Pancreas (tissue), 10 donors: ENCODE data around the gene AJAP1. TPM values are rescaled to one million over a fixed set of nuclear protein-coding genes. Genes with fewer than 3 reads are reported as not detected.

Source experiments
- ATAC-seq, 4 donors: fragments of 200-7000 bp; cut with Tn5 transposase; one replicate each; pipeline versions ENCODE4 v1.8.0 to v1.9.1; 2020; ENCODE audit warnings: mild to moderate bottlenecking in 4 of 4, moderate library complexity in 4 of 4
- DNase-seq, 6 donors: peaks; one replicate each; pipeline ENCODE4 v3.0.0-alpha.2; 2020
- FAIRE-seq: peaks from 2 replicates; lab custom pipeline; 2012; peaks lifted over from hg19 to GRCh38; lab: Jason Lieb, UNC
- H3K27ac ChIP-seq, 4 donors: fragments of 200-600 bp; sonication (generic); 1 replicate in 3 of 4; 2 replicates in 1 of 4; pipeline versions ENCODE4 v1.5.0 to v1.8.0; 2020
- H3K27me3 ChIP-seq, 4 donors: fragments of 200-600 bp; one replicate each; pipeline ENCODE4 v1.8.0; 2021
- H3K36me3 ChIP-seq, 3 donors: fragments of 200-600 bp; sonication (generic) in 1 of 3; one replicate each; pipeline versions ENCODE4 v1.5.0 to v1.8.0; 2020 to 2021
- H3K4me1 ChIP-seq, 3 donors: fragments of 200-600 bp; one replicate each; pipeline ENCODE4 v1.8.0; 2021
- H3K4me3 ChIP-seq, 4 donors: fragments of 200-600 bp; sonication (generic) in 2 of 4; one replicate each; pipeline versions ENCODE4 v1.5.0 to v1.8.0; 2020 to 2021
- H3K9me3 ChIP-seq, 4 donors: fragments of 200-600 bp; one replicate each; pipeline ENCODE4 v1.8.0; 2021
- WGBS, 2 donors: extraction: QIAGEN DNeasy Blood & Tissue Kit; methylation state at CpG; one replicate each; pipeline ENCODE4 v1.1.7; 2013; 5-methylcytosine and 5-hydroxymethylcytosine counted together
- intact Hi-C, 3 donors: fragments of 100-400 bp; cut with DNase I; formaldehyde crosslinking; loops; one replicate each; pipeline versions ENCODE4 v1.11.1 to v1.14.2; 2022
- polyA plus RNA-seq, 2 donors: library from polyadenylated mRNA; stranded (reverse); fragments of 200-250 nt; gene quantifications; one replicate each; pipeline ENCODE4 v1.2.3, GENCODE V29; 2013
- total RNA-seq, 6 donors: library from RNA; stranded (reverse); fragmentation: NEBNext Ultra II Directional in 4 of 6; extraction: Animal tissue kit (Norgen Biotek cat#: 25700) in 4 of 6; gene quantifications; one replicate each; pipeline versions ENCODE4 v1.2.1 to v1.2.4, GENCODE V29; 2021 to 2023
- TF ChIP-seq, protein P1 (sequence below), 4 donors: fragments of 200-600 bp; sonication (generic) in 3 of 4; IDR thresholded peaks; one replicate each; pipeline versions ENCODE4 v1.5.0 to v1.8.0; 2021; ENCODE audit warnings: antibody characterized with exemption in 4 of 4
- donor health status: healthy with polysubstance abuse.
- donor health status: DM: no; HTN: no; CAD: no; lungs with moderate emphysema.
- donor health status: DM: no; HTN: no; CAD: no.
- donor health status: control.
- donor health status: control.
- donor health status: Bipolar disorder and iron deficiency.
- donor health status: DM: yes; HTN: yes; CAD: no.
- donor health status: DM: no; HTN: no; CAD: no.
- donor health status: DM: no; HTN: no; CAD: no.
- donor health status: DM: yes; HTN: yes; CAD: no.

AJAP1 gene
- total and polyA plus RNA-seq, 8 donors, result 0.38 to 4.3 (median 2.2) TPM

DNA sequence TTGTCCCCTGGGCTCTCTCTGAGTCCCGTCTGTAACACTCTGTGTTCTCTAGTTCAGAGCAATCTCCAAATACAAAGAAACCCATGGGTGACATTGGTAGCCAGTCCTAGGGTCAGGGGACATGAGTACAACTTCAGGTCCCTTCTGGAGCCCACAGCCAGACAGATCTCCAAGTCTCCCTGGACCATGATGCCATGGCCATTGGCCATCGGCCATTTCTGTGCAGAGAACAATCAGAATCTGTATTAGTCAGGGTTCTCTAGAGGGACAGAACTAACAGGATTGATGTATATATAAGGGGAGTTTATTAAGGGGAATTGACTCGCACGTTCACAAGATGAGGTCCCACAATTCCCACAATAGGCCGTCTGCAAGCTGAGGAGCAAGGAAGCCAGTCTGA is 106.9 kb downstream of the AJAP1 start:
- H3K36me3 ChIP-seq, result no peaks in the 10 kb centered on the region
- intact Hi-C loops, result no loop called here
- no peak for ATAC-seq
- no peak overlapping the region for H3K27ac ChIP-seq
- no peak overlapping the region for H3K4me3 ChIP-seq
- no peaks in the 10 kb centered on the region for H3K9me3 ChIP-seq
- no peak for FAIRE-seq
- TF ChIP-seq, protein P1, sequence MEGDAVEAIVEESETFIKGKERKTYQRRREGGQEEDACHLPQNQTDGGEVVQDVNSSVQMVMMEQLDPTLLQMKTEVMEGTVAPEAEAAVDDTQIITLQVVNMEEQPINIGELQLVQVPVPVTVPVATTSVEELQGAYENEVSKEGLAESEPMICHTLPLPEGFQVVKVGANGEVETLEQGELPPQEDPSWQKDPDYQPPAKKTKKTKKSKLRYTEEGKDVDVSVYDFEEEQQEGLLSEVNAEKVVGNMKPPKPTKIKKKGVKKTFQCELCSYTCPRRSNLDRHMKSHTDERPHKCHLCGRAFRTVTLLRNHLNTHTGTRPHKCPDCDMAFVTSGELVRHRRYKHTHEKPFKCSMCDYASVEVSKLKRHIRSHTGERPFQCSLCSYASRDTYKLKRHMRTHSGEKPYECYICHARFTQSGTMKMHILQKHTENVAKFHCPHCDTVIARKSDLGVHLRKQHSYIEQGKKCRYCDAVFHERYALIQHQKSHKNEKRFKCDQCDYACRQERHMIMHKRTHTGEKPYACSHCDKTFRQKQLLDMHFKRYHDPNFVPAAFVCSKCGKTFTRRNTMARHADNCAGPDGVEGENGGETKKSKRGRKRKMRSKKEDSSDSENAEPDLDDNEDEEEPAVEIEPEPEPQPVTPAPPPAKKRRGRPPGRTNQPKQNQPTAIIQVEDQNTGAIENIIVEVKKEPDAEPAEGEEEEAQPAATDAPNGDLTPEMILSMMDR (IDR thresholded peaks at IDR 0.05), result no peak
- WGBS, 2 donors, result 69 to 76% methylated on average over 5 of the region's 5 CpGs
- no peaks in the 10 kb centered on the region for H3K27me3 ChIP-seq
- no peaks in the 10 kb centered on the region for H3K4me1 ChIP-seq
- DNase-seq, result peak in 1 of 6 donors; percentile 5

DNA sequence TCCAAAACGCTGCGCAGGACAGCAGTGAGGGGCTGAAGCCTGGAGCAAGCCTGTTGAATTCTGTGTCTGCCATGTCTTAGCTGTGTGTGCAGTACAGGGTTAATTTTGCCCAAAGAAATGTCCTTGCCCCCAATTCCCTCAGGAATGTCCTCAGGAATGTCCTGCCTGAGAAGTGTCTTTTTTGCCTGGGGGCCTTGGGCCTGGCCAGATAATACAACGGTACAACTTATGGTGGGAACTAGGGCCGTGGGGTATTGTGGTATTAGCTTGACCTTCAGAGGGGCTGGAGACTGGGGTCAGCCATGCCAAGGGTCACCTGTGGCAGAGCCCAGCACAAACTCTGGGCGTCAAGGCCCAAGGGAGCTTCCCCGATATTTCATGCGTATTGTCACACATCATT is 107.7 kb downstream of the AJAP1 start:
- WGBS, 2 donors, result 70 to 71% methylated on average over 7 of the region's 7 CpGs

DNA sequence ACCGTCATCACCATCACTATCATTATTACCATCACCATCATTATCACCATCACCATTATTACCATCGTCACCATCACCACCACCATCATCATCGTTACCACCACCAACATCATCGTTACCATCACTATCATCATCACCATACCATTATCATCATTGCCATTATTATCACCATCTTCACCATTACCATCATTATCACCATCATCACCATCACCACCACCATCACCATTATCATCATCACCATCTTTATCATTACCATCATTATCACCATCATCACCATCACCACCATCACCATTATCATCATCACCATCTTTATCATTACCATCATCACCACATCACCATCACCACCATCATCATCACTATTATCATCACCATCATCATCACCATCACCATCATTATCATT is 112.9 kb downstream of the AJAP1 start:
- DNase-seq (no peak), FAIRE-seq (no peak), ATAC-seq (no peak)
- no peaks in the 10 kb centered on the region for H3K27me3 ChIP-seq
- no peaks in the 10 kb centered on the region for H3K4me1 ChIP-seq
- no peaks in the 10 kb centered on the region for H3K36me3 ChIP-seq
- H3K9me3 ChIP-seq, result no peaks in the 10 kb centered on the region
- no peak overlapping the region for H3K27ac ChIP-seq
- TF ChIP-seq, protein P1 (IDR thresholded peaks at IDR 0.05), result no peak
- H3K4me3 ChIP-seq, result no peak overlapping the region
- 73 to 92% methylated on average over 4 of the region's 4 CpGs for WGBS, 2 donors
- intact Hi-C loops, result no loop called here

More for the DNA sequence above, 107.7 kb downstream of the AJAP1 start:
- H3K27me3 ChIP-seq, result no peaks in the 10 kb centered on the region
- no peaks in the 10 kb centered on the region for H3K36me3 ChIP-seq
- no peaks in the 10 kb centered on the region for H3K9me3 ChIP-seq
- no peak for ATAC-seq
- H3K4me3 ChIP-seq, result no peak overlapping the region
- intact Hi-C loops, result no loop called here
- peak in 1 of 6 donors; percentile 9 for DNase-seq
- H3K27ac ChIP-seq, result no peak overlapping the region
- TF ChIP-seq, protein P1 (IDR thresholded peaks at IDR 0.05), result no peak
- no peak for FAIRE-seq
- H3K4me1 ChIP-seq, result no peaks in the 10 kb centered on the region

DNA sequence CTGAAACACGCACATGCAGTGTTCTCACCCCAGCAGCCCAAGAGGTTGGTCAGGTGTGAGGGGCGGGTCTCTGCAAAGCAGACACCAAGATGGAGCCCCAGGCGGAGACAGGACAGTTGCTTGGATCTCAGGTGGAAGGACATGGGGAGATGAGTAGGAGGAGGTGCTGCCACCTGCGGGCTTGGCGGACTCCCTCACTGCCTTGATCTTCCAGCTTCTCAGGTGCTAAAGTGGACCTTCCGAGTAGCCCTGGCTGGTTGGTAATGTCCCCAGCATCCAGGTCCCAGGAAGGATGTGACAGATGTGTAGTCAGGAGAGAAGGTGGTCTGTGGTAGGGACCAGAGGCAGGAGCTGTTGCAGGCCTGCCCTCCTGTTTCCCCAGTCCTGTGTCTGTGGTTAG is 114.1 kb downstream of the AJAP1 start:
- WGBS, 2 donors, result 78 to 84% methylated on average over 6 of the region's 6 CpGs
- TF ChIP-seq, protein P1 (IDR thresholded peaks at IDR 0.05), result no peak
- Histone ChIP-seq H3K36me3 (no peaks in the 10 kb centered on the region), H3K27me3 (no peaks in the 10 kb centered on the region), H3K27ac (no peak overlapping the region), H3K4me3 (no peak overlapping the region), H3K9me3 (no peaks in the 10 kb centered on the region), H3K4me1 (no peaks in the 10 kb centered on the region)
- intact Hi-C loops, result no loop called here
- DNase-seq, result no peak
- FAIRE-seq, result no peak
- no peak for ATAC-seq

DNA sequence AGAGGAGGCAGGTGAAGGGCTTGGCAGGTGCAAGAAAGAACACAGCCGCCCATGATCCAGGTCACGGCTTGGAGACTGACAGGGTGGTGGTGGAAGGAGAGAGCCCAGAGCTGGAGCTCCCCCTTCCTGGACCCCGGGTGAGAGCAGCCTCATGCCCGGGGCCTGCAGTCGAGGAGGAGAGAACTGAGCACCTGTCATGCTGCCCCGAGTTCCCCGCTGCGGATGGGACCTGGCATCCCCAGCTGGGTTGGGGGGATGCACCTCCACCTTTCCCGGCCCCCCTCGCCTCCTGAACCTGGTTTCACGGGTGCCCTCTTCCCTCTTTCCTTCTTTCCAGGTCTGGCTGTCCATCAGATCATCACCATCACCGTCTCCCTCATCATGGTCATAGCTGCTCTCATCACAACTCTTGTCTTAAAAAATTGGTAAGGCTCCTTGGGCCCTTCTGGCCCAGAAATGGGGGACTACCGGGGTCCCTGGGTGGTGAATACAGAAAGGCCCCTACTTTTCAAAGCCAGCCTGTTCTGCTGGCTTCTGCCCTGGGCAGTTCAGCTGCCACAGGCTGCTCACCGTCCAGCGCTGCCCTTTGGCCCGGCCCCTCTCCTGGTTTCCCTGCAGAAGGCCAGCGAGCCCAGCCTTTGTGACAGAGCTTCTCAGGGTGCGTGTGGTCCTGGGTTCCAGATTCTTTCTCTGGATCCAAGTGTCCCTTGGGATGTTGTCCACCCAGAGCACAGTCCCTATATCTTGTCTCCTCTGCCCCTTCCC is 115.3 kb downstream of the AJAP1 start:
- Histone ChIP-seq H3K4me1 (no peaks in the 10 kb centered on the region), H3K4me3 (no peak overlapping the region), H3K36me3 (no peaks in the 10 kb centered on the region), H3K27ac (no peak overlapping the region), H3K27me3 (no peaks in the 10 kb centered on the region), H3K9me3 (no peaks in the 10 kb centered on the region)
- DNase-seq, result no peak
- FAIRE-seq, result no peak
- TF ChIP-seq, protein P1 (IDR thresholded peaks at IDR 0.05), result no peak
- intact Hi-C loops, result no loop called here
- no peak for ATAC-seq
- 74 to 79% methylated on average over 15 to 18 of the region's 18 CpGs for WGBS, 2 donors
